ENCODE data around the gene PCDH17. TPM values are rescaled to one million over a fixed set of nuclear protein-coding genes. Genes with fewer than 3 reads are reported as not detected.

PCDH17 gene, protein sequence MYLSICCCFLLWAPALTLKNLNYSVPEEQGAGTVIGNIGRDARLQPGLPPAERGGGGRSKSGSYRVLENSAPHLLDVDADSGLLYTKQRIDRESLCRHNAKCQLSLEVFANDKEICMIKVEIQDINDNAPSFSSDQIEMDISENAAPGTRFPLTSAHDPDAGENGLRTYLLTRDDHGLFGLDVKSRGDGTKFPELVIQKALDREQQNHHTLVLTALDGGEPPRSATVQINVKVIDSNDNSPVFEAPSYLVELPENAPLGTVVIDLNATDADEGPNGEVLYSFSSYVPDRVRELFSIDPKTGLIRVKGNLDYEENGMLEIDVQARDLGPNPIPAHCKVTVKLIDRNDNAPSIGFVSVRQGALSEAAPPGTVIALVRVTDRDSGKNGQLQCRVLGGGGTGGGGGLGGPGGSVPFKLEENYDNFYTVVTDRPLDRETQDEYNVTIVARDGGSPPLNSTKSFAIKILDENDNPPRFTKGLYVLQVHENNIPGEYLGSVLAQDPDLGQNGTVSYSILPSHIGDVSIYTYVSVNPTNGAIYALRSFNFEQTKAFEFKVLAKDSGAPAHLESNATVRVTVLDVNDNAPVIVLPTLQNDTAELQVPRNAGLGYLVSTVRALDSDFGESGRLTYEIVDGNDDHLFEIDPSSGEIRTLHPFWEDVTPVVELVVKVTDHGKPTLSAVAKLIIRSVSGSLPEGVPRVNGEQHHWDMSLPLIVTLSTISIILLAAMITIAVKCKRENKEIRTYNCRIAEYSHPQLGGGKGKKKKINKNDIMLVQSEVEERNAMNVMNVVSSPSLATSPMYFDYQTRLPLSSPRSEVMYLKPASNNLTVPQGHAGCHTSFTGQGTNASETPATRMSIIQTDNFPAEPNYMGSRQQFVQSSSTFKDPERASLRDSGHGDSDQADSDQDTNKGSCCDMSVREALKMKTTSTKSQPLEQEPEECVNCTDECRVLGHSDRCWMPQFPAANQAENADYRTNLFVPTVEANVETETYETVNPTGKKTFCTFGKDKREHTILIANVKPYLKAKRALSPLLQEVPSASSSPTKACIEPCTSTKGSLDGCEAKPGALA (N-terminal part only)
- 17.5 and 18.9 TPM in 2 replicates for total RNA-seq
- long read RNA-seq, full-length matches to known transcripts = 3 of 4 reads
- long read RNA-seq, partial matches to known transcripts = 0 of 4 reads
- long read RNA-seq, other reads (novel, unspliced or antisense) = 1 of 4 reads

DNA sequence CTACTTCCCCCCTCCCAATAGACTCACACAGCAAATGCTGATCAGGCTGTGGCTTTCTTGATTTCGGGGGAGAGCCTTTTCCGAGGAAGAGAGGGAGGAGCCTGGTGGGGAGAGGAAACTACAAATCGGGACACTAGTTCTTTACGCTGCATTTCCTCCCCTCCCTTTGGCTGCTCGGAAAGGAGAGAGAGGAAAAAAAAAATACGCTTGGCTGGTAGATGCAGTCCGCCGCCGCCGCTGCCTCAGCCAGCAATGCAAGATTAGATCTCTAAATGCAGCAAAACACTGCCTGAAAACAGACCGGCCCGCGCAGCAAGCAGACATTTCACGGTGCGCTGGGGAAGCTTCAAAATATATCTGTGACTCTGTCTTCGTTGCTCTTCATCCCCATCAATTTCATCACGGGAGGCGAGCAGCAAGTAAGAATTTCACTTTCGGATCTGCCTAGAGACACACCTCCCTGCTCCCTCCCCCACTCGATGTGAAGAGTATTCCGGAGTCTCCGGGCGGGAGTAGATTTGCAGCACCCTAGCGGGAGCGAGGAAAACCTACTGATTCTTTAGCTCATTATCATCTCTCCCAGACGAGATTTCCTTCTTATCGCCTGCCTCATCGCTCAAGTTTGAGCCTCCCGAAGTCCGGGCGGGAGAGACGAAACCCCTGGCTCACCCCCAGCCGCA, at the start of gene PCDH17:
Gene PCDH17 (plus strand): TSS at position 149 of the 680 bp plus-strand sequence. CDS start 803 bp downstream, outside the sequence.
- peaks cover 24% of the 10 kb centered on the region for H3K4me1 Mint-ChIP-seq (ENCODE audit: low read depth)
- peak within 1 kb of the TSS; percentile 85 for H3K4me3 Mint-ChIP-seq (ENCODE audit: low read depth)
- H3K36me3 Mint-ChIP-seq (ENCODE audit: insufficient read depth) = peaks cover 6% of the 10 kb centered on the region
- H3K27me3 Mint-ChIP-seq = peaks cover 29% of the 10 kb centered on the region
- DNase-seq (ENCODE audit: low spot score, unreplicated experiment) = peak; percentile 14
- no peaks in the 10 kb centered on the region for H3K9me3 Mint-ChIP-seq (ENCODE audit: low read depth)
- TF ChIP-seq, protein P1, sequence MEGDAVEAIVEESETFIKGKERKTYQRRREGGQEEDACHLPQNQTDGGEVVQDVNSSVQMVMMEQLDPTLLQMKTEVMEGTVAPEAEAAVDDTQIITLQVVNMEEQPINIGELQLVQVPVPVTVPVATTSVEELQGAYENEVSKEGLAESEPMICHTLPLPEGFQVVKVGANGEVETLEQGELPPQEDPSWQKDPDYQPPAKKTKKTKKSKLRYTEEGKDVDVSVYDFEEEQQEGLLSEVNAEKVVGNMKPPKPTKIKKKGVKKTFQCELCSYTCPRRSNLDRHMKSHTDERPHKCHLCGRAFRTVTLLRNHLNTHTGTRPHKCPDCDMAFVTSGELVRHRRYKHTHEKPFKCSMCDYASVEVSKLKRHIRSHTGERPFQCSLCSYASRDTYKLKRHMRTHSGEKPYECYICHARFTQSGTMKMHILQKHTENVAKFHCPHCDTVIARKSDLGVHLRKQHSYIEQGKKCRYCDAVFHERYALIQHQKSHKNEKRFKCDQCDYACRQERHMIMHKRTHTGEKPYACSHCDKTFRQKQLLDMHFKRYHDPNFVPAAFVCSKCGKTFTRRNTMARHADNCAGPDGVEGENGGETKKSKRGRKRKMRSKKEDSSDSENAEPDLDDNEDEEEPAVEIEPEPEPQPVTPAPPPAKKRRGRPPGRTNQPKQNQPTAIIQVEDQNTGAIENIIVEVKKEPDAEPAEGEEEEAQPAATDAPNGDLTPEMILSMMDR (IDR thresholded peaks at IDR 0.05; ENCODE audit: unreplicated experiment) = no peak
- H3K27ac Mint-ChIP-seq = peak within 1 kb of the TSS; percentile 91

DNA sequence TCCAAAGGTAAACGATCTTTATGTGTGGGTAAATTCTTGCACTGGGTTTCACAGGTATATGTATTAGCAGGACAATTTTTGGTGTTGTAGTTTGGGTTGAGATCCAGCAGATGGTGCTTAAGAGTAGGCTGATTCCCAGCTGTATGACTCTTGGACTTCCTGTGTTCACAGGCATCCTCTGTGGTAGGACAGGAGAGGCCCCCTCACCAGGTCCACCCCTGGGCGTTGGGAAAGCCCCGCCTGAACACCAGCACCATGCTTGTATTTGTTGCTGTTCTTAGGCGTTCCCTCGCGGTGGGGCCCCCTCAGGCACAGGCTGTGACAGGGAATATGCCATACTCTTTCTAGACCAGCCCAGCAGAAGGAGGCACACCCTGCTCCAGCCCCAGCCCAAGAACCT, 49.5 kb upstream of the PCDH17 start:
- Mint-ChIP-seq H3K27me3 (peaks cover 48% of the 10 kb centered on the region), H3K36me3 (ENCODE audit: insufficient read depth) (no peaks in the 10 kb centered on the region), H3K4me1 (ENCODE audit: low read depth) (peaks cover 11% of the 10 kb centered on the region), H3K27ac (no peak overlapping the region), H3K9me3 (ENCODE audit: low read depth) (peaks cover 11% of the 10 kb centered on the region), H3K4me3 (ENCODE audit: low read depth) (no peak overlapping the region)
- DNase-seq (ENCODE audit: low spot score, unreplicated experiment) = no peak
- TF ChIP-seq, protein P1 (IDR thresholded peaks at IDR 0.05; ENCODE audit: unreplicated experiment) = no peak

DNA sequence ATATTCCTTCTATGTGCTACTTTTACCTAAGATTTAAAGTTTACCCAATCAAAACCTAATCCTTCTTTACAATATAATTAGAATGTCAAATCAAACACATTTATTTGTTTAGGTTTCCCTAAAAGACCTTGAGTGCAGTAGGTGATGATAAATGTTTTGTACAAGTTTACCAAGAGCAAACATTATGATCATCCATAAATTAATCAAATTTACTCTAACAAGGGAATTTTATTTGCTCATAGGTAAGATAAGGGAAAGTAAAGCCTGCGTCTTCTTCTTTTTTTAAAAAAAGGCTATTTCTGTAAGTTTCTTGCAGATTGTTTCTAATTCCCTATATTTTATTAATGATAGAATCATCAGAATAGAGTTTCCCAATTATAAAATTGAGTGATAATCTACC, 48.0 kb upstream of the PCDH17 start:
- H3K9me3 Mint-ChIP-seq (ENCODE audit: low read depth) = peaks cover 4% of the 10 kb centered on the region
- peaks cover 48% of the 10 kb centered on the region for H3K27me3 Mint-ChIP-seq
- peaks cover 11% of the 10 kb centered on the region for H3K4me1 Mint-ChIP-seq (ENCODE audit: low read depth)
- H3K4me3 Mint-ChIP-seq (ENCODE audit: low read depth) = no peak overlapping the region
- no peak for DNase-seq (ENCODE audit: low spot score, unreplicated experiment)
- no peaks in the 10 kb centered on the region for H3K36me3 Mint-ChIP-seq (ENCODE audit: insufficient read depth)
- TF ChIP-seq, protein P1 (IDR thresholded peaks at IDR 0.05; ENCODE audit: unreplicated experiment) = no peak
- H3K27ac Mint-ChIP-seq = no peak overlapping the region

DNA sequence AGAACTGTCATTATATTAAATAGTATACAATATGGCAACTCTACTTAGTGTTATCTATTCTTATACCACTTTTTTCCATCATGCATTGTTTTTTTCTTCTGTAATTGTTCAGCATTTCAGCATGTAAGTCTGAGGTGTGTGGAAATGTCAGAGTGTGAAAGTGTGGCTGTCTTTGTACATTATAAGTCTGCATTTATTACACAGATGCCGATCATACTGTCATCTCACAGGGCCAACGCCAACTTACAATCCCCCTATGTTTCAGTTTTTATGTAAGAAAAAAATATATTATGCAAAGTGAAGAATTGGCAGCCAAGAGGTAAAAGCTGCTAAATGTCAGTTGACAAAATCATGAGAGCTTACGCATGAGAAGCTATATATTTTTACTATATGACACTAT, 42.9 kb upstream of the PCDH17 start:
- Mint-ChIP-seq H3K27ac (no peak overlapping the region), H3K27me3 (peaks cover 13% of the 10 kb centered on the region), H3K4me3 (ENCODE audit: low read depth) (no peak overlapping the region), H3K4me1 (ENCODE audit: low read depth) (peaks cover 10% of the 10 kb centered on the region), H3K36me3 (ENCODE audit: insufficient read depth) (no peaks in the 10 kb centered on the region), H3K9me3 (ENCODE audit: low read depth) (no peaks in the 10 kb centered on the region)
- TF ChIP-seq, protein P1 (IDR thresholded peaks at IDR 0.05; ENCODE audit: unreplicated experiment) = no peak
- no peak for DNase-seq (ENCODE audit: low spot score, unreplicated experiment)
